VCaP (cell line): ENCODE results near the gene MACF1.
A peak's percentile ranks its signal among the peaks of the same experiment; 100 is the strongest.
"Not testable (repeated sequence)": the region's sequence is repeated elsewhere in the genome, so short reads cannot be mapped to it uniquely, and the experiment has no call there.

Experiments
- H3K27ac ChIP-seq: fragments of 450-650 bp; 2 replicates; pipeline ENCODE4 v1.5.1; 2017
- TF ChIP-seq, protein P1 (sequence below): fragments of 450-650 bp; conservative IDR thresholded peaks from 2 replicates; pipeline ENCODE4 v1.5.1; 2017; ENCODE audit warnings: mild to moderate bottlenecking, moderate library complexity

MACF1 gene

GRCh38 chr1:39491146-39491921, 286.8 kb downstream of the MACF1 start, which contains the start of gene BMP8A:
TSS of gene BMP8A (plus strand) at chr1:39491636. CDS start at chr1:39491992, 356 bp downstream.
- peak within 1 kb of the TSS; percentile 54; the same call in 1 of the 2 replicates for H3K27ac ChIP-seq
- TF ChIP-seq, protein P1, sequence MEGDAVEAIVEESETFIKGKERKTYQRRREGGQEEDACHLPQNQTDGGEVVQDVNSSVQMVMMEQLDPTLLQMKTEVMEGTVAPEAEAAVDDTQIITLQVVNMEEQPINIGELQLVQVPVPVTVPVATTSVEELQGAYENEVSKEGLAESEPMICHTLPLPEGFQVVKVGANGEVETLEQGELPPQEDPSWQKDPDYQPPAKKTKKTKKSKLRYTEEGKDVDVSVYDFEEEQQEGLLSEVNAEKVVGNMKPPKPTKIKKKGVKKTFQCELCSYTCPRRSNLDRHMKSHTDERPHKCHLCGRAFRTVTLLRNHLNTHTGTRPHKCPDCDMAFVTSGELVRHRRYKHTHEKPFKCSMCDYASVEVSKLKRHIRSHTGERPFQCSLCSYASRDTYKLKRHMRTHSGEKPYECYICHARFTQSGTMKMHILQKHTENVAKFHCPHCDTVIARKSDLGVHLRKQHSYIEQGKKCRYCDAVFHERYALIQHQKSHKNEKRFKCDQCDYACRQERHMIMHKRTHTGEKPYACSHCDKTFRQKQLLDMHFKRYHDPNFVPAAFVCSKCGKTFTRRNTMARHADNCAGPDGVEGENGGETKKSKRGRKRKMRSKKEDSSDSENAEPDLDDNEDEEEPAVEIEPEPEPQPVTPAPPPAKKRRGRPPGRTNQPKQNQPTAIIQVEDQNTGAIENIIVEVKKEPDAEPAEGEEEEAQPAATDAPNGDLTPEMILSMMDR: no peak

DNA sequence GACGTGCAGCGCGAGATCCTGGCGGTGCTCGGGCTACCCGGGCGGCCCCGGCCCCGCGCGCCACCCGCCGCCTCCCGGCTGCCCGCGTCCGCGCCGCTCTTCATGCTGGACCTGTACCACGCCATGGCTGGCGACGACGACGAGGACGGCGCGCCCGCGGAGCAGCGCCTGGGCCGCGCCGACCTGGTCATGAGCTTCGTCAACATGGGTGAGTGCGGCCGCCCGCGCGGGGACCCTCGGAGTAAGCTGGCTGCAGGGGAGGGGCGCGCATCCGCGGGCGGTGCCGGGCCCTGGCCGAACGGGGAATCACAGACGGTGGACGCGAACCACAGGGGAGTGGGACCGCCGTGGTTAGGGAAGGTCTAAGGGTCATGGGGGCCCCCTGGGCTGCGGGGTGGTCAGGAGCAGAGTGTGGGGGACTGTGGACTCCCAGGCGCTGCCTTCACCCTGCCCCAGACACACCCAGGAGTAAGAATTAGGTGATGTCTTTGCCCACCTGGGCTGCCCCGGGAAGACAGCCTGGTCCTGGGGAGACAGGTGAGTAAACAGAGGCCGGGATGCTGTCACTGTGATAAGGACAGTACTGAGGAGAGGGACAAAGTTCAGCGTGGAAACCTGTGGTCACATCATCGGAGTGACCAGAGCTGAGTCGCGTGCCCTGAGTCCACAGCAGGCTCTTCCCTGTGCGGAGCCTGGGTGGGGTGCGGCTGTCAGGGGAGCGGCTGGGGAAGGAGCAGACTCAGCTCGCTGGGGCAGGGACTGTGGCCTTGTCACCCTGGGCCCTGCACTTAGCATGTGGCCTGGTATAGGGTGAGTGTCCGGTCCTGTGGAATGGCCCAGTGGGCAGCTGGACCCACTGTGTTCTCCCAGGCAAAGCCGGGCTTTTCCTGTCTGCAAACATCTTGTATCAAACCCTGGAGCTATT, 287.9 kb downstream of the MACF1 start:
- H3K27ac ChIP-seq: not testable (repeated sequence)

DNA sequence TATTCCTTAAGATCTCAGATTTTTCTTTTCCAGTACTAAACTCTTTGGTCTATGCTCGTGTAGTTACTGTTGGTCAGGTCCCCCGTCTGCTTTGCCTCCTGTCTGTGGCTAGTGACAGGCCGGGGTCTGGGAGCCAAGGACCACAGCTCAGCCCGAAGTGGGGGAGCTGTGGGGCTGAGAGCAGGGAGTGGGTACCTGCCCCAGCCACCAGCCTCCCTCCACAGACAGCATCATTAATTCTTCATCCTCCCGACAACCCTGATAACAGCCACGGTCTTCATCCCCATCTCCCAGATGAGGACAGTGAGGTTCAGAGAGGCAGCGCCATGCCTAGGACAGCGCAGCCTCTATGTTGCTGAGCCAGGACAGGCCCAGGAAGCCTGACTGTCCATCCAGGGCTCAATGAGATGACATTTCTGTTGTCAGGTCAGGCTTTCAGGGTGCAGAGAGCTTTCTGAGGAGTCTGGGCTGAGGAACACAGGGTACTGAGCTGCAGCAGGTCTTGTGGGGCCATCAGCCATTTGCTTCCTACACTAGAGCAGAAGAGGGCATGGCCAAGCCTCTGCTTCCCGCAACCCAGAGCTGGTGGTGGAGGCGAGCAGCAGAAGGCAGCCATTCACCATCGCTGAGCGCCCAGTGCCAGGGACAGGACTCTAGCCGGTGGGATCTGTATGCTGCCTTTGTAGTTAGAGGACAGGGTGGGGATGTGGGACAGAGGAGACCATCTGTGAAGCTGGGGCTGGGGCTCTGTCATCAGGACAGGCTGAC, 288.7 kb downstream of the MACF1 start:
- H3K27ac ChIP-seq: not testable (repeated sequence)

DNA sequence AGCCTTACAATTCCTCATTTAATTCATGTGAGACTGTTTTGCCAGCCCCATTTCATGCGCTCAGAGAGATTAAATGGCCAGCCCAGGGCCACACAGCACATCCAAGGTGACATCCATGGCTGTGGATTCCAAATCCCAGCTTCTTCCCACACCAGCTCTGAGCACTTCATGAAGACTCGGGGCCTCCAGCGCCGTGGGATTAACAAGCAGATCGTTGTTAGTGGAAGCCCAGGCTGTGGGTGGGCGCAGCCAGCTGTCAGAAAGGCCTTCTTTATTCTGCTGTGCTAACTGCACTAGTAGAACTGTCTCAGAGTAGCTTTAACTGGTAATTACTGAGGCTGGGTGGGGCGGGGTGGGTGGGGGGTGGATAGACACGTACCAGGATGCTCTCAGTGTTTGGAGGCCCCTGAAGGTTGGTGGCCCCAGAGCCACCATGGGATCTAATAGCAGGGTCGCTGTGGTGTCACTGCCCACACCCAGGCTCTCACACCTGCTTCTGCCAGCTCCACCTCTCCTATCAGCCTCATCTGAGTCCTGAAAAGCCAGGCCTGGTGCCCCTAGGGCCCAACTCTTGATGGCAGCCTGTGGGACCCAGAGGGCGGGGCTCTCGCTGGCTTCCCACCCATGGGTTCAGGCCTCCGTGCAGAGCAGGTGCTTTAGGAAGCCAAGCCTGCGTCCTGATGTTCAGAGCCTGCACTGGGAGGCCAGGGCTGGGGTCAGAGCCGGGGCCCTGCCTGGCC, 290.3 kb downstream of the MACF1 start:
- TF ChIP-seq, protein P1: no peak

DNA sequence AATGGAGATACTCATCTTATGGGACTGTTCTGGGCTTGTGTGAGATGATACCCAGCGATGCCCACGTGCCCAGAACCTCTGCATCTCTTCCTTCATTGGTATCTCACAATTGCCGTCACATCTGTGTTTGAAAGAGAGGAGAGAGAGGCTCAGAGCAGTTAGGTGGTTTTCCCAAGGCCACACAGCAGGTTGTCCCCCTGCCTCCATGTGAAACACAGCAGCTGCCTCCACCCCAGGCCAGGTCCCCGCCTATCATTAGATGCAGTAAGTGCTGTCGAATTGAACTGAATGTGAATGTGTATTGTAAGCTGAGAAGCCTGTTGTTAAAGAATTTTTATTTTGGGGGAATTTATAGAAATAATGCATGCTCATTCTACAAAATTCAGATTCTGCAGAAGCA, 292.0 kb downstream of the MACF1 start:
- H3K27ac ChIP-seq: not testable (repeated sequence)

More for the DNA sequence above, 290.3 kb downstream of the MACF1 start:
- no peak overlapping the region for H3K27ac ChIP-seq

- H3K27ac ChIP-seq: no peak overlapping the region
Observed at GRCh38 chr1:39497585-39497984, 293.1 kb downstream of the MACF1 start.

DNA sequence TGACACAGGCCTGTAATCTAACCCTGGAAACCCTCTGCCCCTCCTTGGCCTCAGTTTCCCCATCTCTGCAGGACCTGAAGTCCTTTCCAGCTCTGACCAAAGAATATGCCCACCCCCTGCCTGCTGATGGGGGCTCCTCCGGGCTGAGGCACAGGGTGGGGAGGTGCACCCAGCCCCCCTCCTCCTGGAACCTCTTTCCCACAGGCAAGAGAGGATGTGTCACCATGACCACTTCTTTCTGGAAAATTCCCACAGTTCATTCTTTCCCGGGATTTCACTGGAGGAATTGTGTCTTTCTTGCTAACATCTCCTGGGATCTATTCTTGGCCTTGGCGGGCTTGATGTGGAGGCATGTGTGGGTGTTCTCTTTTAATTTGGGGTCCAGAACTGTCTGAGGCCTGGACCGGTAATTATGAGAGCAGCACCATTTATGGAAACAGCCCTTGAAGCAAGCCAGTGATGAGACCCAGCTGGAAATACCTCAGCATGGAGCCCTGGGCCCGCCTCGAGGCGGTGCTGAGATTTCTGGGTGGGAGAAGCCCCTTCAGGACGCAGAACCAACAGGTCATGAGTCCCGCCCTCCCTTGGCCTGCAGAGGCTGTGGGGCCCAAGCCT, 293.7 kb downstream of the MACF1 start:
- H3K27ac ChIP-seq: not testable (repeated sequence)

More at GRCh38 chr1:39497585-39497984, 293.1 kb downstream of the MACF1 start:
- TF ChIP-seq, protein P1: no peak

DNA sequence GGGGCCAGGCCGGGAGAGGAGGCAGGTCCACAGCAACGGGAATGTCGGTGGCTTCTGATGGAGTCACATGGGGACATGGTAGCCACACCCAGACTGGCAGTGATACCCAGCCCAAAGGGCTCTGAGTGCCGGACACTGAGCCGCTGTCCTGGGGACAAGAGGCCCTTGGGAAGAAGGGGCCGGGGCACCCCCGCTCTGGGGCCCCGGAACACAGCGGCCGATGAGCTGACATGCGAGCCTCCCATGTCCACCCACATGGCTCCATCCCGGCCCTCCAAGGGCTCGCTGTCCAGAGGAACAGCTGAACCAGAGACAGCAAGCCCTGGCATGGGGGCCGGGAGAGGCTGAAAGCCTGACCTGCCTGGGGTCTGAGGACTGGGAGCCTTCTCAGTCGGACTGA, 294.3 kb downstream of the MACF1 start:
- not testable (repeated sequence) for H3K27ac ChIP-seq

GRCh38 chr1:39499668-39500067, 295.2 kb downstream of the MACF1 start:
- TF ChIP-seq, protein P1: no peak
- no peak overlapping the region for H3K27ac ChIP-seq
